Limb (tissue), 2 donors: ENCODE data around the gene CARD8.

Experiments used
- DNase-seq, 2 donors: peaks; one replicate each; pipeline ENCODE4 v3.0.0-alpha.2; 2016; ENCODE audit errors: extremely low spot score in 2 of 2

CARD8 gene

DNA sequence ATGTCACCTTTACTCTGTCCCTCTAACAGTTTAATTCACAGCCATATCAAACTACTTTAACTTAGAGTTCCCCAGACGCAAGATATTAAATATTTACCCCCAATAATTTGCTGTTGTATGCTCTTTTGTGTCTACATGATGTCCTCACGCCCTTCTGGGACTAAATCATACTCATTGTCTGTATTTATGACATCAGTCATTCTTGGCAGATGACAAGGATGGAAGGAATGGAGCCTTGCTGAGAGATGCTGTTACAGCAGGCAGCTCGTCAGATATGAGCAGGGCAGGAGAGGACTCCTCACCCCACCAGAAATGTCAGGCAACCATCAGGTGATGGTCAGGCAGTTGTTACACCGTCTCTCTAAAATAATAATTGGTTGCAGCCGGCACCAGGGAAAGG, 41.8 kb downstream of the CARD8 start:
- DNase-seq: no peak

- DNase-seq: no peak
These were observed 45.7 kb downstream of the CARD8 start for GRCh38 chr19:48210005-48210404.

DNA sequence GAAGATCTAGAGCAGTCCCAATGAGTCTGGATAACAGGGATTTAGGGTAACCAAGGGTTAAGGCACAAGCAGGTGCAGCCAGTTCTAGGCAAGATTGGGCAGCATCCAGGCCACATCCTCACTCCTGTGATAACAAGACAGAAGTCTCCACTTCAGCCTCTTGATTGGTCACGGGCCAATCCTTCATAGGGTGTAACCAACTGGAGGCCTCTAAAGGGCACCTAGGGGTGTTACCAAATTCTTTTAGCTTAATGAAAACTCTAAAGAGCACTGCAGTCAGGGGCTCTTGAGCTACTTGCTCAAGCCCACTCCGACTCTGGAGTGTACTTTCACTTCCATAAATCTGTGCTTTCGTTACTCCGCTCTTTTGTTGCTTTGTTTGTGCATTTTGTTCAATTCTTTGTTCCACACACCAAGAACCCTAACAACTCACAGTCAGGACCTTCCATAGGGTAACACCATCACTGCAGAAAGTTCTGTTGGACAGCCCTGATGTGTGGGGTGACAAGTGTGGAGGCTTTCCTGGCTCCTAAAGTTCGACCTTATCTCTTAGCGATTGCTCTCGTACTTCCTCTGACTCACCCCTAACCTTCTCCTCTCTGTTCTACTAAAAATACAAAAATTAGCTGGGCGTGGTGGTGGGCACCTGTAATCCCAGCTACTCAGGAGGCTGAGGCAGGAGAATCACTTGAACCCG, 49.2 kb downstream of the CARD8 start:
- no peak for DNase-seq

GRCh38 chr19:48203794-48204628, 51.7 kb downstream of the CARD8 start:
- peak; percentile 95 to 96 for DNase-seq

DNA sequence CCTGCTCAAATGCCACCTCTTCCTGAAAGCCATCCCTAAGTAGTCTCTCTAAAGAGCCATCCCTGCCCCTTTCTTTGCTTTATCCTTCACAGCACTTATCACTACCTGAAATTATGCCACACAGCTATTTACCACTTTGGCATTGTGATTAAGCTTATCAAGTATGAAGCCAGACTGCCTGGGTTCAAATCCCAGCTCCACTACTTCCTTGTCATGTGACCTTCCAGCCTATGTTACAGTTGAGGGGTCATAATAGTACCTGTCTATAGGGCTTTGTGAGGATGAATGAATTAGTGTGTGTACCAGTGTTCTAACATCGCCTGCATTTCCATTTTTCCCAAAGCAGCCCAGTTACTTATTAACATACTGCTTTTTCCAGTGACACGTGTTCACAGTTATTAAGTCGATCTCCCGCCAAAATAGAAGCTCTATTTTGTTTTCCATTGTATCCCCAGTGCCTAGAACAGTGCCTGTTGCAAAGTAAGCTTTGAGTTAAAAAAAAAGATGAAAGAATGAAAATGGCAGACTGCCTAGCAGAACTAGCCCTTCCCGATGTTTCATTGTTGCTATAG, 52.4 kb downstream of the CARD8 start:
- DNase-seq: no peak

DNA sequence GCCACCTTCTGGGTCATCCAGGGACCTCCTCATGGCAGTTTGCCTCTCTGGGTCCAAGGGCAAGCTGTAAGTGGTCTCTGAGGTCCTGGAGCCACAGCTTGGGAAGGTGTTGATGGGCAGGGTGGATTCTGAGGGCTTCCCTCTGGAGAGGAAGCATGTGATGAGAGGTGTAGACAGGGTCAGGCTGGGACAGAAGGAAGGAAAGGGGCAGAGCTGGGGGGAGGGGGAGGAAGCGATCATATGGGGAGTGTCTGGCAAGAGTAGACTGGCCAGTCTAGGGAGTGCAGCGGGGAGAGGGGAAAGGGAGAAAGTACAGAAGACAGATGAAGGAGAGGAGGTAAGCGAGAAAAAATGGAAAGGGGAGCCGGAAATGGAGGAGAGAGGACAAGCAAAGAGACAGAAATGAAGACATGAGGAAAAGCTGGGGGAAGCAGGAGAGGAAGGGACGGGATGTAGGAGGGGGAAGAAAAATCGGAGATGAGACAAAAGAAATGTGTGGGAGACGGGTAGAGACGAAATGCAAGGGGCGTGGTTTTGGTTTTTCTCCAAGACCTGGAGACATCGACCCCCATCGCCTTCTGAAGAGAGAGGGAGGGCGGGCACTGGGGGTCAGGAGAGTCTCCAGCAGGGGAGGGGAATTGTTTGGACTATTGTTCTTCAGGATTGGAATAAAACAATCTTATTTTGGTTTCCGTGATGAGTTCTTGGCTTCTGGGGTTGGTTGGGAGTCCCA, 58.6 kb downstream of the CARD8 start:
- peak in 1 of 2 donors; percentile 29 for DNase-seq

DNA sequence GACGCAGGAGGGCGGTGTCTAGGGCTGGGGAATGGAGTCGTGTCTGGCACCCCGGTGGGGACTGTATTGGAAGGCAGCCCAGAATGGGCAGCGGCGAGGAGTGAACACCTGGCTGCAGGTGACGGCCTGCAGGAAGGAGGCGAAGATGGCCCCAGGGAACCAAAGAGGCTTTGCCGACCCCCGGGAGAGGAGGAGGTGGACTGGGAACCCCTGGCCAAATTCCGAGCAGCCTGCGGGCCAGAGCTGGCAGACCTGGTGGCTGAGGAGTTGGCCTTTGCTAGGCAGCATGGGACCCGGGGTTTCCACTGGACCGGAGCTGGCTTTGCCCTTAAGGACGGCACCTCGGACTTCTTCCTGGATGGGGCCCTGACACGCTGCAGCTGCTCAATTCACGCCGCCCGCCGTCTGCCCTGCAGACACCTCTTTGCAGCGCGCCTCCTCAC, 59.4 kb downstream of the CARD8 start:
- no peak for DNase-seq

DNA sequence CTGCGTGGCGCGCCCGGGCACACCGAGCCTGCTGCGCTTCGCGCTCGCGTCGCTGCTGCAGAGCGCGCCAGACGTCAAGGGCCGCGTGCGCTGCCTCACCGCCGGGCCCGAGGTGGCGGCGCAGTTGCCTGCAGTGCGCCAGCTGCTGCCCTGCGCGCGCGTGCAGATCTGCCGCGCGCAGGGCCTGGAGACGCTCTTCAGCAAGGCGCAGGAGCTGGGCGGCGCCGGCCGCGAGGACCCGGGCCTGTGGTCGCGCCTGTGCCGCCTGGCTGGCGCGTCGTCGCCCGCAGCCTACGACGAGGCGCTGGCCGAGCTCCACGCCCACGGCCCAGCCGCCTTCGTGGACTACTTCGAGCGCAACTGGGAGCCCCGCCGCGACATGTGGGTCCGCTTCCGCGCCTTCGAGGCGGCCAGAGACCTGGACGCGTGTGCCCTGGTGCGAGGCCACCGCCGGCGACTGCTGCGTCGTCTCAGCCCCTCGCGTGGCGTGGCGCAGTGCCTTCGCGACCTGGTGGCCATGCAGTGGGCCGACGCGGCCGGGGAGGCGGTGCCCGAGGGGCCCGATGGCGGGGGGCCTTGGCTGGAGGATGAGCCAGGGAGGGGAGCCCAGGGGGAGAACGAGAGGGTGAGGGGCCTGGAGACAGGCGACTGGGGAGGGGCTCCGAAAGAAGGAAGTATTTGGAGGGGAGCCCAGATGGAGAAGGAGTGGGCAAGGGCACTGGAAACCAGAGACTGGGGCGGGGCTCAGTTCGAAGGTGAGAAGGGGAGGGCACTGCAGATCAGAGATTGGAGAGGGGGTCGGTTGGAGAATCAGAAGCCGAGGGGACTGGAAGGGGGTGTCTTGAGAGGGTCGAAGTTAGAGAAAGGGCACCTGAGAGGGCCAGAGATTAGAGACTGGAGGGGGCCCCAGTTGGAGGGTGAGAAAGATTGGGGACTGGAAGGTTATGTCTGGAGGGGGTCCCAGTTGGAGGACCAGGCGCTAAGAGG, 60.6 kb downstream of the CARD8 start:
- DNase-seq: no peak

DNA sequence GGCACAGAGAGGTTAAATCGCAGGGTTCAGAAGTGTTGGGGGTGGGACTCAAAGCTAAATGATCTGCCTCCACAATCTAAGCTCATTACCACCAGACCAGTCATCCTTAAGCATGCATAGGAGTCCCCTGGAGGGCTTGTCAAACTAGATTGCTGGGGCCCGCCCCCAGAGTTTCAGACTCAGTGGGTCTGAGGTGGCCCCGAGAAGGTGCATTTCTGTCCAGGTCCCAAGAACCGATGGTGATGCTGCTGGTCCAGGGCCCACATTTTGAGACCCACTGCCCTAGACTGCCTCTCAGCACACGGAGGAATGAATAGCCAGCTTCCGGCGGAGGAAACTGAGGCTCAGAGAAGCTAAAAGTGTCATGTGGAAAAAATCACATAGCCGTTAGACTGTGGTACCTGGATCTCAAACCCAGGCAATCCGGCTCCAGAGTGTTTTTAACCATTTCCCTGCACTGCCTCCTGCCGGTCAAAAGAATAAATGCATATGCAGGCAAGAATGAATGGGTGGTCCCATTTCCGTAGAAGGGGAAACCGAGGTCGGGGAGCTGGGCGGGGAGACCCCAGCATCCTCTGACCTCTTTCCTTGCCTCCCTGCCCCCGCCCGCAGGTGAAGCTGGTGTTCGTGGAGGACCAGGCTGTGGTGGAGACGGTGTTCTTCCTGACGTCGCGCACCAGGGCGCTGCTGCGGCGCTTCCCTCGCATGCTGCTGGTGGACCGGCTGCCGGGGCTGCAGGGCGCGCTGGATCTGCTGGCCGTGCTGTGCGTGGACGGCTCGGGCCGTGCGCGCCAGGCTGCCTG, 61.5 kb downstream of the CARD8 start:
- DNase-seq: no peak

GRCh38 chr19:48192750-48193149, 63.0 kb downstream of the CARD8 start:
- DNase-seq: no peak

GRCh38 chr19:48190885-48191284, 64.8 kb downstream of the CARD8 start:
- no peak for DNase-seq

DNA sequence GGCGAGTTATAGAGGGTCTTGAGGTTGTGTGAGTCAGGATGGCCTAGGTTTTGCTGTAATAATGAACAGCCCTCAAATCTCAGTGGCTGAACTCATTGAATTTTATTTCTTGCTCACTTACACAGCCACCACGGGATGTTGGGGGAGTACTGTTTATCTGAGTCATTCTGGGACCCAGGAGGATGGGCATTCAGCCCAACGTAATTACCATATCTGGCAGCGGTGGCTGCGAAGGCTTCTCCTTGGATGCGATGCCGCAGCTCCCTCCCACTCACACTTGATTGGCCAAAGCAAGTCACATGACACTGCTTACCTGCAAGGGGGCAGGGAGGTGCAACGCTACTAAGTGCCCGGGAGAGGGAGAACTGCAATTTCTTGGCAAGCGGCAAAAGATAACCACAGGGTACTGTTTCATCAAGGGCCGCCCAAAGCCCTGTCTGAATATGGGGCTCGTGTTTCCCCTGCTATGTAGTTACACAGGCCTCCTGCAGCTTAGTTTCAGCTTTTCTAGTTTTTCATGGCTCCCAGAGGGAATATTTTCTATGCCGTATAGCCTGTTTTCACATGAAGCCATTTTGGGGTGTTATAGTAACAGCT, 65.3 kb downstream of the CARD8 start:
- no peak for DNase-seq

DNA sequence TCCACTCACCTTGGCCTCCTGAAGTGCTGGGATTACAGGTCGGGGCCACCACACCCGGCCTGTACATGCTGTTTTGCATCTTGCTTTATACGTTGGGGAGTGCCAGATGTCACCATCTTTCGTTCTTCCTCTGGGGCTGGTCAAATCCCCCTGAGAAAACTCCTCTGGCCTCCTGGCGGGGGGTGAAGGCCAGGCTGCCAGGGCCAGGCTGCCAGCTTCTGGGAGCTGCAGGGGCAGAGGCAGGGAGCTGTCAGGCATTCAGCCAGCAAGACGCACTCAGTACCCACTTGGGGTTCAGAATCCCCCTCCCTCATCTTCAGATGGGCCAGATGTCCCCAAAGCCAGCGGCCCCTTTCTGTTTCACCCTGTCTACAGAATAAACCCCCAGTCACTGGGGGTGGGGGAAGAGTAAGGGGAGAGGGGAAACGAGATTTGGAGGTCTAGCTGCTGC, 69.1 kb downstream of the CARD8 start:
- no peak for DNase-seq

GRCh38 chr19:48186015-48186414, 69.7 kb downstream of the CARD8 start:
- no peak for DNase-seq

DNA sequence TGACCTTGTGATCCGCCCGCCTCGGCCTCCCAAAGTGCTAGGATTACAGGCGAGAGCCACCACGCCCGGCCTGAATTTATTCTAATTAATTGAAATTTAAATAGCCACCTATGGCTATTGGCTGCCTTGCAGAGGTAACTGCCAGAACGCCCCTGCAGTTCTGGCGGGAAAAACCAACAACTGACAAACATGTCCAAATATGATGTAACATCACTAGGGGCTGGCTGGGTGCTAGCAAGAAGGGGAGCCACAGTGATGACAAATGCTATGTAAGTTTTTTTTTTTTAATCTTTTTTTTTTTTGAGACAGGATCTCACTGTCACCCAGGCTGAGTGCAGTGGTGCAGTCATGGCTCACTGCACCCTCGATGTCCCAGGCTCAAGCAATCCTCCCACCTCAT, 72.4 kb downstream of the CARD8 start:
- DNase-seq: no peak

- DNase-seq: no peak
These were observed 73.3 kb downstream of the CARD8 start for GRCh38 chr19:48182434-48182833.

DNA sequence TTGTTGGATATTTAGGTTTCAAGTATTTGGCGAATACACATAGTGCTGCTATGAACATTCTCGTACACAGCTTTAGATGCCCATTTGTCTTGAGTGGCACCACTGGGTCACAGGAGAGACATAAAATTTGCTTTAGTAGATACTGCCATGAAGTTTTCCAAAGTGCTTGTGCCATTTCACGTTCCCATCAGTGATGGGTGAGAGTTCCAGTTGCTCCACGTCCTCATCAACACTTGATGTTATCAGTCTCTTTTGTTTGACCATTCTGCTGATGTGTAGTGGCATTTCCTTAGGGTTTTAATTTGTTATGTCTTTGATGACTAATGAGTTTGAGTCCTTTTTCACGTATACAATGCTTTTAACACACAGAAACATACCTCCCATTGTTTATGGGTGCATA, 74.2 kb downstream of the CARD8 start:
- no peak for DNase-seq

GRCh38 chr19:48176226-48176625, 79.5 kb downstream of the CARD8 start:
- no peak for DNase-seq

DNA sequence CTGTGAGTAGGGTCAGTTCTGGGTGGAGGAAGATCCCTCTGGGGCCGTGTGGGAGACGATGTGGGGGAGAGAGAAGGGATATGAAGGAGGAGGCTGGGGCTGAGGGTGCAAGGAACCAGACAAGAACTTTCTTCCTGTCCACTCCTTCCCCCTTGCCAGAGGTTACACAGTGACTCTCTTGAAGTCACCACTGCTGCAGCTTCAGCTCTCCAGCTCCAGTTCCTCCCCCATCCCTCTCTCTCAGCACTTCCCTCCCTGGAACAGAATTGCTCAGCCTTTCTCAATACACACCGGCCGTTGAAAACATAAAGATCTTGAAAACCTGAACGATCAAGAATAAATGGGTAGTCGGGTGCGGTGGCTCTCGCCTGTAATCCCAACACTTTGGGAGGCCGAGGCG, 80.1 kb downstream of the CARD8 start:
- DNase-seq: no peak
